Tibial nerve (tissue), 3 donors: ENCODE measurements around the gene FREY1.

Experiments
- CTCF ChIP-seq, 5 experiments: fragments of 200-600 bp in 3 of 5; fragments of 450-650 bp in 2 of 5; sonication (generic) in 3 of 5; IDR thresholded peaks; one replicate each; pipeline ENCODE4 v1.5.1; 2016 to 2019; ENCODE audit warnings: antibody characterized with exemption in 5 of 5, mild to moderate bottlenecking in 3 of 5, moderate library complexity in 2 of 5
- POLR2A ChIP-seq, 2 donors: fragments of 450-650 bp; IDR thresholded peaks; one replicate each; pipeline ENCODE4 v1.6.1; 2017; ENCODE audit warnings: antibody characterized with exemption in 2 of 2, mild to moderate bottlenecking in 2 of 2, moderate library complexity in 2 of 2

DNA sequence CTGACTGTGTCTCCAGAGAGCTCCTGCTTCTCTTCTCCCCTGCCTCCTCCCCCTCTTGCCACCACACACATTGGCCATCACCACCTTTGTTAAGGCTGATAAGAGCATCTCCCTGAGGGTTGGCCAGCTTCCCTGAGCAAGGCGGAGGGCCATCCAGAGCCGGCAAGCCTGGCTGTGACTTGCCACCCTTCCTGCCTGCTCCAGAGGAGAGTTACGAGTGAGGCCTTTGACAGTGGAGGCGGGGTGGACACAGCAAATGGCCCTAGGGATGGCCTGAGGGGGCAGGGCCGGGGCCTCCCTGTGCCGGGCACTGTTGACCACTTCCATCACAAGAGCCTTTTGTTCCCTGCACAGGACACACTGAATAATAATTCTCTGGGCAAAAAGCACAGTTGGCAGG lies 5.4 kb downstream of the FREY1 start:
- TF ChIP-seq CTCF (IDR thresholded peaks at IDR 0.05) = no peak
- peak in 1 of 2 donors; percentile 17 for TF ChIP-seq POLR2A (IDR thresholded peaks at IDR 0.05)
